Sigmoid colon (tissue), 4 donors: ENCODE data around the gene RIPOR1.

ENCODE experiments used
- EP300 ChIP-seq, 4 donors: sonication (generic); formaldehyde crosslinking; IDR thresholded peaks; one replicate each; pipeline ENCODE4 v1.6.1; 2017; ENCODE audit warnings: antibody characterized with exemption in 4 of 4
- POLR2A ChIP-seq, 2 donors: fragments of 450-650 bp; IDR thresholded peaks; one replicate each; pipeline ENCODE4 v1.6.1; 2016; ENCODE audit warnings: antibody characterized with exemption in 2 of 2, mild to moderate bottlenecking in 2 of 2, moderate library complexity in 2 of 2
- TF ChIP-seq, protein P1 (sequence below), 4 experiments: fragments of 450-650 bp in 3 of 4; fragments of 200-600 bp in 1 of 4; IDR thresholded peaks; one replicate each; pipeline ENCODE4 v1.5.1; 2016 to 2019; ENCODE audit warnings: antibody characterized with exemption in 4 of 4, mild to moderate bottlenecking in 3 of 4, moderate library complexity in 2 of 4

- TF ChIP-seq, protein P1, sequence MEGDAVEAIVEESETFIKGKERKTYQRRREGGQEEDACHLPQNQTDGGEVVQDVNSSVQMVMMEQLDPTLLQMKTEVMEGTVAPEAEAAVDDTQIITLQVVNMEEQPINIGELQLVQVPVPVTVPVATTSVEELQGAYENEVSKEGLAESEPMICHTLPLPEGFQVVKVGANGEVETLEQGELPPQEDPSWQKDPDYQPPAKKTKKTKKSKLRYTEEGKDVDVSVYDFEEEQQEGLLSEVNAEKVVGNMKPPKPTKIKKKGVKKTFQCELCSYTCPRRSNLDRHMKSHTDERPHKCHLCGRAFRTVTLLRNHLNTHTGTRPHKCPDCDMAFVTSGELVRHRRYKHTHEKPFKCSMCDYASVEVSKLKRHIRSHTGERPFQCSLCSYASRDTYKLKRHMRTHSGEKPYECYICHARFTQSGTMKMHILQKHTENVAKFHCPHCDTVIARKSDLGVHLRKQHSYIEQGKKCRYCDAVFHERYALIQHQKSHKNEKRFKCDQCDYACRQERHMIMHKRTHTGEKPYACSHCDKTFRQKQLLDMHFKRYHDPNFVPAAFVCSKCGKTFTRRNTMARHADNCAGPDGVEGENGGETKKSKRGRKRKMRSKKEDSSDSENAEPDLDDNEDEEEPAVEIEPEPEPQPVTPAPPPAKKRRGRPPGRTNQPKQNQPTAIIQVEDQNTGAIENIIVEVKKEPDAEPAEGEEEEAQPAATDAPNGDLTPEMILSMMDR (IDR thresholded peaks at IDR 0.05) = no peak
- TF ChIP-seq EP300 (IDR thresholded peaks at IDR 0.05) (no peak), POLR2A (IDR thresholded peaks at IDR 0.05) (no peak)
These were observed 13.8 kb downstream of the RIPOR1 start for GRCh38 chr16:67542464-67542863.
